GM19452 (cell line): ENCODE results near the gene SSR1.
A peak's percentile ranks its signal among the peaks of the same experiment; 100 is the strongest.
"Not testable (repeated sequence)": the region's sequence is repeated elsewhere in the genome, so short reads cannot be mapped to it uniquely, and the experiment has no call there.

Experiments used
- ATAC-seq: cut with Tn5 transposase; IDR thresholded peaks from one replicate; pipeline ENCODE4 v1.9.1; 2021; ENCODE audit not compliant: unreplicated experiment

The SSR1 gene

DNA sequence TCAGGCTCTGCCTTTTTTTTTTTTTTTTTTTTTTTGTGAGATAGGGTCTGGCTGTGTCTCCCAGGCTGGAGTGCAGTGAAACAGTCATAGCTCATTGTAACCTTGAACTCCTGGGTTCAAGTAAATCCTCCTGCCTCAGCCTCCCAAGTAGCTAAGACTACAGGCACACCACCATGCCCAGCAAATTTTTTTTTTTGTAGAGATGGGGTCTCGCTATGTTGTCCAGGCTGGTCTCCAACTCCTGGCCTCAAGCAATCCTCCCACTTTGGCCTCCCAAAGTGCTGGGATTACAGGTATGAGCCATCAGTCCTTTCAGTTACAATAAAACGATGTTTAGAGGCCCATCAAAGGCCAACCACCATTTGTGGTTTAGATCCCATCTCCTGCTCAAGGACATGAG is 6.4 kb upstream of the SSR1 start:
- not testable (repeated sequence) for ATAC-seq

DNA sequence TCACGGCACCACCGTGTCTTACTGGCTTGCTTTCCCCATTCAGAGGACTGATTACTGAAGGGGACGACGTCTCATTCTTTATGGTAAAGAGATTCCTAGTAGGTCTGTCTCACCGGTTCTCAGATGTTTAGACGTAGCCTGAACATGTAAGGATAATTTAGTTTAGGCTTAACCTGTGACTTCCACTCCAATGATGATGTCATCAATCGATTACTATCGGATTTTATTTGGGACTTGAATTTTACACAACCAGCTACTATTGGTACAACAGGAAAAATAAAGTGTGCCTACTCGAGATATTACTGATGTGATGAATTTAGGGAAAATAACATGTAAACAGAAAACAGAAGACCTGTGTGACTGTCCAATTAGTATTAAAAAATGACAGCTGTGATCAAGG is 4.5 kb upstream of the SSR1 start:
- no peak for ATAC-seq

DNA sequence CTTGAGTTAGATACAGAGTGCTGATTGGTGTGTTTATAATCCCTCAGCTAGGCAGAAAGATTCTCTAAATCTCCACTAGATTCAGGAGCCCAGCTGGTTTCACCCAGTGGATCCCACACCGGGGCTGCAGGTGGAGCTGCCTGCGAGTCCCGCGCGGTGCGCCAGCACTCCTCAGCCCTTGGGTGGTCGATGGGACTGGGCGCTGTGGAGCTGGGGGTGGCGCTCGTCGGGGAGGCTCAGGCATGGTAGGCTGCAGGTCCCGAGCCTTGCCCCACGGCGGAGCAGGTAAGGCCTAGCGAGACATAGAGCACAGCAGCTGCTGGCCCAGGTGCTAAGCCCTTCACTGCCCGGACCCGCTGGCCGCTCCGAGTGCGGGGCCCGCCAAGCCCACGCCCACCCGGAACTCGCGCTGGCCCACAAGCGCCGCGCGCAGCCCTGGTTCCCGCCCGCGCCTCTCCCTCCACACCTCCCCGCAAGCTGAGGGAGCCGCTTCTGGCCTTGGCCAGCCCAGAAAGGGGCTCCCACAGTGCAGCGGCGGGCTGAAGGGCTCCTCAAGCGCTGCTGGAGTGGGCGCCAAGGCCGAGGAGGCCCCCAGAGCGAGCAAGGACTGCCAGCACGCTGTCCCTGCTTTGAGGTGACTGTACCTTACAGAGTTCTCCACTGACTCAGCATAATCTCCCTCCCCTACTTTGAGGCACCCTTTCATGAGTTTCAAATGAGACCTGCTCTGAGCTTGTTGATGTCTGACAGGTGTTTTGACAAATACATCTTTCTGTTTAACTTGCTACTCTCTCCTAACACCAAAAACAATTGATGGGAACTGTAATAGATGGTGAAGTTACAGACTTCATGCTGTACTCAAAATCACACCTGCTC is 3.9 kb upstream of the SSR1 start:
- no peak for ATAC-seq

DNA sequence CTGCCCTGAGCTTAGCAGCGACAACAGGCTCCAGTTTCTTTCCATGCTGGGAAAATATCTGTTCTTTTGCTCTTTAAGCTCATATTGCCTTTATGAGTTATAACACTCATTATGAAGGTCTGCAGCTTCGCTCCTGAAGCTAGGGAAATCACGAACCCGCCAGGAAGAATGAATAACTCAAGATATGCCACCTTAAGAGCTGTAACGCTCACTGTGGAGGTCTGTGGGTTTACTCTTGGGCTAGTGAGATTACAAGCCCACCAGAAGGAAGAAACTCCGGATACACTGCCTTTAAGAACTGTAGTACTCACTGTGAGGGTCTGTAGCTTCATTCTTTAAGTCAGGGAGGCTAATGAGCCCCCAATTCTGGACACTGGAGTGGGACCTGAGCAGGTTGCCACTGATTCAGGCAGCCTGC is 3.0 kb upstream of the SSR1 start:
- ATAC-seq, result no peak

DNA sequence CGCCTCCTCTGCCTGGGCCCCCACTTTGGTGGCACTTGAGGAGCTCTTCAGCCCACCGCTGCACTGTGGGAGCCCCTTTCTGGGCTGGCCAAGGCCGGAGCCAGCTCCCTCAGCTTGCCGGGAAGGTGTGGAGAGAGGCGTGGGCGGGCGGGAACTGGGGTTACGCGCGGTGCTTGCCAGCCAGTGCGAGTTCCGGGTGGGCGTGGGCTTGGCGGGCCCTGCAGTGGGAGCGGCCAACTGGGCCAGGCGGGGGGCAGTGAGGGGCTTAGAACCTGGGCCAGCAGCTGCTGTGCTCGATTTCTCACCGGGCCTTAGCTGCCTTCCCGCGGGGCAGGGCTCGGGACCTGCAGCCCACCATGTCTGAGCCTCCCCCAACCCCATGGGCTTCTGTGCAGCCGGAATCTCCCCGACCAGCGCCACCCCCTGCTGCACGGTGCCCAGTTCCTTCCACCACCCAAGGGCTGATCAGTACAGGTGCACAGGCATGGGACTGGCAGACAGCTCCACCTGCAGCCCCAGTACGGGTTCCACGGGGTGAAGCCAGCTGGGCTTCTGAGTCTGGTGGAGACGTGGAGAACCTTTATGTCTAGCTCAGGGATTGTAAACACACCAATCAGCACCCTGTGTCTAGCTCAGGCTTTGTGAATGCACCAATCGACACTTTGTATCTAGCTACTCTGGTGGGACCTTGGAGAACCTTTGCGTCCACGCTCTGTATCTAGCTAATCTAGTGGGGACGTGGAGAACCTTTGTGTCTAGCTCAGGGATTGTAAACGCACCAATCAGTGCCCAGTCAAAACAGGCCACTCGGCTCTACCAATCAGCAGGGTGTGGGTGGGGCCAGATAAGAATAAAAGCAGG is 2.3 kb upstream of the SSR1 start:
- not testable (repeated sequence) for ATAC-seq

DNA sequence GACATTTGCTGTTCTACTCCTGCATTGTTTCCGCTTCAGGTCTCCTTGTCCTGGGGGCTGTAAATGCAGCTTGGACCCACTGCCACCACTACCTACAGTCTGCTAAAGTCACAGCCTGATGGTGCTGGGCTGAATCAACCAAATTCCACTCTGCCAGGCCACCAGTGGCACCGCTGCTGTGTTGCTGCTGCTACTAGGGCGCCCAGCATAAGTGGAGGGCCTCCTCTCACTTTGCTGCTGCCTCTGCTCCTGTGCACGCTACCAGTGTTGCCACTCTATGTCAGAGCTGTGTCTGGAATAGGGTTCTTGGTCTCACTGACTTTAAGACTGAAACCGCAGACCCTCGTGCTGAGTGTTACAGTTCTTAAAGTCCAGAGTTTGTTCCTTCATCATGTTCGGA is 1.4 kb upstream of the SSR1 start:
- no peak for ATAC-seq

DNA sequence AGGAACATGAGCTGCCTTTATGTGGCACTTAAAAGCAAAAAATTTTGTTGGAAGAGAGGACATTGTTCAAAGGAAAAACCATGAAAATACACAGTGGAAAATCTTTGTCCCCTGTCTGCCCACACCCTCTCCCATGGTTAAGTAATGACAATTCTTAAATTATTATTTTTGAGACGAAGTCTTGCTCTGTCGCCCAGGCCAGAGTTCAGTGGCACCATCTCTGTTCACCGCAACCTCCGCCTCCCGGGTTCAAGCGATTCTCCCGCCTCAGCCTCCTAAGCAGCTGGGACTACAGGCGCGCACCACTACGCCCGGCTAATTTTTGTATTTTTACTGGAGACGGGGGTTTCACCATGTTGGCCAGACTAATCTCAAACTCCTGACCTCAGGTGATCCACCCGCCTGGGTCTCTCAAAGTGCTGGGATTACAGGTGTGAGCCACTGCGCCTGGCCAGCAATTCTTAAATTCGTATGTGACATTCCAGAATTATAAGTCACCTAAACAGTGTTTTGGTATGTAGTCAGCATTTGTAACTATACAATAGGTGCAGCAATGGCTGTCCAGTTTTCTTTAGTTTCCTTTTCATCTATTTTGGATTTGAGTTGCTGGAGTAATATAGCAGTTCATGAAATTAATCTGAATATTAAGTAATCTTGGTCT is 636 bp upstream of the SSR1 start:
- peak; percentile 2 for ATAC-seq

DNA sequence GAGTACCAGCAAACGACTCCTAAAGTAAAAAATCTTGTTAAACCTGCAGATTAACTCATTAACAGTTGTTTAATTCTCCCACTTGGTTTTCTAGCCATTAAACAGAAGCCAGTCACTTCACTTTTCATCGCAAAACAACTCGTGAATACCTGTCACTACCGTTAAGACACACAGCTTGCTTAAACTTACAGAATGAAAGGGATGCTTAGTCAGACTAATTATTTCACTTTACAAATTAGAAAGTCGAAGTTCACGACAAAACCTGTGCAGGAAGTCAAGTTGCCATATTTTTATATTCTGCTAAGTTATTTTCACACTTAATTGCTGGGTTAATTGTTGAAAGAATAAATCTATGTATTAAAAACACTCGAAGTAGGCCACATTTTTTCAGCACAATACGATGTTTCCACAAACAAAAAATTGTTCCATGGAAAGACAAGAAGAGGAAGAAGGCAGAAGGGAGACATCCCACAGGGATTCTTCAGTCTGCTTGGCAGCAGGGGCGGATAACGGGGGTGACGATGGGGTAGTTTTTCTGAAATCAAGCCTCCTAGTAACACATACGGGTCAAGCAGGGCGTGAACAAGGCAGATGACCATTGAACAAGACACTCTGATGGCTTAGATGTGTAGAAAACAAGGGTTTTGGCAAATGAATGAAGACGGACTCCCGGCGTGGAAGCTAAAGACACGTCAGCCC is 933 bp downstream of the SSR1 start:
- peak; percentile 2 for ATAC-seq

DNA sequence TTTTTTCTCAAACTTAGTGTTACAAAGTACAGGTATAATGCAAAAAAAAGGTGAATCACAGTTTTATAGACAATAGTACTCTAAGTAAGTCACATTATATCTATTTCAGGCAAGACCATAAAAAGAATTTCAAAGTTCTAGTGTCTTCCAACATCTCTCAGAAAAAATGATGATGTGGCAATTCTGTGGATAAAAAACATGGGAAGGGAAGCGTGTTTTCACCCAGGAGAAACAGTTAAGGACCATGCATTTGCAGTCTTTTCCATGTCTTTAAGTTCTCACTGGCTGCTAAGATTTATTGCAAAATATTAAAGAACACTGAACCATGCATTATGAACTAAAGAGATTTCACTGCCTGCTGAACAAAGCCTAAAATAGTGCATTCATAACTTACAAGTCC is 1.8 kb downstream of the SSR1 start:
- no peak for ATAC-seq

DNA sequence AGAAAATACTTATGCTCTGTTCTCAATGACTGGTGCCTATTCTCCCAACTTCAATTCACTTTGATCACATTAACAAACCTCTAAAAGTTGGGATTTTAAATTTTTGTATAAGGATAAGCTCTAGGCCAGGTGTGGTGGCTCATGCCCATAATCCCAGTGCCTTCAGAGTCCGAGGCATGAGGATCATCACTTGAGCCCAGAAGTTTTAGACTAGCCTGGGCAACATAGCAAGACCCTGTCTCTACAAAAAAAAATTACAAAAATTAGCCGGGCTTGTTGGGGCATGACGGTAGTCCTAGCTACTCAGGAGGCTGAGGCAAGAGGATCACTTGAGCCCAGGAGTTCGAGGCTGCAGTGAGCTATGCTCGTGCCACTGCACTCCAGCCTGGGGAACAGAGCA is 3.9 kb downstream of the SSR1 start:
- ATAC-seq, result no peak

DNA sequence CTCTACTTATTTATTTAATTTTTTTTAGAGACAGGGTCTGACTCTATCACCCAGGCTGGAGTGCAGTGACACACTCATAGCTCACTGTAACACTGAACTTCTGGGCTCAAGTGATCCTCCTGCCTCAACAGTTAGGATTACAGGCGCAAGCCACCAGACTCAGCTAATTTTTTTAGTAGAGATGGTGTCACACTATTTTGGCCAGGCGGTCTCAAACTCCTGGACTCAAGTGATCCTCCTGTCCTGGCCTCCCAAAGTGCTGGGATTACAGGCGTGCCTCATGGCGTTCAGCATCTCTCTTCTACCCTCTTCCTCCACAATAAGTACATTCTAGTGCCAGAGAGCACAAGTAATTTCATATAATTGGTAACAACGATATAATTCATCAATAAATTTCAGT is 5.5 kb downstream of the SSR1 start:
- no peak for ATAC-seq

DNA sequence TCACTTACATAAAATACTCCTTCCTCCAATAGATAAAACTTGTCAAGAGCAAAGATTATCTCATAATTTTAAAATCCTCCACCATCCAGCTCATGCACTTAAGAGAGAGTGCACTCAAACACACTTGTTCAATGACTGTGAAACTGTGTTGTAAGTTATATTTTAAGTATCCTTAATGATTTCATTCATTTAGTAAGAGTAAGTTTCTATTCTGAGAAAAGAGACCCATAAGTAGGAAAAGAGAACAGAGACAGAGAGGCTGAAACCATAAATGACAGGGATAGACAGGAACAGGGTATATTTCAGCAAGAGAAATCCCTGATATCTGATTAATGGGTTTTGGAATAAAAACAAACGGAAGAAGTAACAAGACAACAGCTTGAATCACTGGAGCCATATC is 8.2 kb downstream of the SSR1 start:
- no peak for ATAC-seq

DNA sequence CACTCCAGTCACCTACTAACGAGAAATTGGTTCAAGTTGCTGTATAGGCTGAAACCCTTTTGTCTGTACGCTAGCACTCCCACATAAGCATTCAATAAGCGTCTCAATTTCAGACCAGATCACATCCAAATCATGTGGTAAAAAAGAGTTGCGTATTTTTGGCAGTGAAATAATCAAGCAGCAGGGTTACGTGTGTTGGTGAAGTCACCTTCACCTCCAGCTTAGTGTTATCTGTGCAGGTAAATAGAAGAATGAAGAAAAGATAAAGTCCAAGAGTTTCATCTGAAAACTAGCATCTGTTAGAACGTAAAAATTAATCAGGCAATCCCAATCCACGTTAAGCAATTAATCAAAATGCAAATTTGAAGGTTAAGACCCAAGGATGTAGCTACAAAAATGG is 11.3 kb downstream of the SSR1 start:
- no peak for ATAC-seq

DNA sequence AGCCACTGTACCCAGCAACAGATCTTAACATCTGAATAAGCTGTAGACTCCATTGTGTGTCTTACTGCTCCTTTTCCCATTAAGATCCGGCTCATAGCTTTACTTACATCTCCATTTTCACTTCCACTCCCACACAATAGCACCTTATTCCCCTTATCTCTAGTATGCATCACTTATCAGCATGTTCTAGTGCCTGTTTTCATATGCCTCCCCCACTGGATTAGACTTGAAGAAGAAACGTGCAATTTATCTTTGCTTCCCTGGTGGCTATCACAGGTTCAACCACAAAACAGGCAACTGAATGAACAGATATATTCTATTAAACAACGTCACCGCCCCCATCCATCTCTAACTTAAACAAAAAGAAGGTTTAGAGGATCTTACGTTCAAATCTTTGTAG is 12.1 kb downstream of the SSR1 start:
- ATAC-seq, result no peak

DNA sequence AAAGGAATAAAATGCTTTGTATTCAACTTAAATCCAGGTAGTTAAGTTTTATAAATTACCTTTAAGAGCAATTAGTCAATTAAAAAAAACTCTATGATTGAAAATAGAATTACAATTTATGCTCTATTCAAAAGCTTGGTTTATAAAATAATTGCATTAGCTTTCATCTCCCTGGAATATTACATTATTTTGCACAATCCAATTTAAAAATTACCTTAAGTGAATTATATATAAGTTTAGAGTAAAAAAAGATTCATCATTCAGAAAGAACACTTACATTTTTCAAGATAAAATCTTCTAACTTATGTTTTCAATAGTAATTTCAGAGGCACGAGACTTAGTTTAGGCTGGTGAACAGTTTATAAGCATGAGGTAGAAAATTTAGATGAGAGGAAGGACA is 14.9 kb downstream of the SSR1 start:
- no peak for ATAC-seq

DNA sequence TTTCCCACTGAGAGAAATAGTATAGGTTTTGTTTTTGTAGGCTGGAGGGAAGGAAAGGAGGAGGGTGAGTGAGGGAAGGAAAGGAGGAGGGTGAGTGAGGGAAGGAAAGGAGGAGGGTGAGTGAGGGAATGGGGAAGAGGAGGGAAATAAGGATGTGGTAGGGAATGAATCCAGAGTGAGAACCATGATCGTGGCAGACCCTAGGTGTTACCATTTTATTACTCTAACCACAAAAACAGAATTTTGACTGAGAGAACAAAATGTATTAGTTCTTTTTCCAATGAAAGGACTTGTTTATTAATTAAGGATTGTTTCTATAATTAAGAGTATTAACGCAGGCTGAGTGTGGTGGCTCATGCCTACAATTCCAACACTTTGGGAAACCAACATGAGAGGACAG is 16.4 kb downstream of the SSR1 start:
- no peak for ATAC-seq

DNA sequence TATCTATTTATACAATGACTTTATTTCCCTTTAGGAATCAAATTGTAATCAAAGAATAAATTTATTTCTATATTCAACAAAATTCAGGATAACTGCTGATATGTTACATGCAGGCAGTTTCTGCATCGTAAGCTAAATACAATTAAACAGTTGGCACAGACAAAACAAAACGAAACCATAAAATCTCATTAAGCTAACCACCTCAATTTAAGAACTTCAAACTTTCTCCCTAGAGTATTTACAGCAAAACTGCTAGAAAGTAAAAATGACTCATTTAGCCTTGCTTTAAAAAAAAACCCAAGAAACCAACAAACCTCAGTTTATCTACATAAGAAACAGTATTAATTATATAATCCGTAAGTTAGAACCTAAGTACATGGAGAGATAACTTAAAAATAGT is 17.1 kb downstream of the SSR1 start:
- ATAC-seq, result no peak

DNA sequence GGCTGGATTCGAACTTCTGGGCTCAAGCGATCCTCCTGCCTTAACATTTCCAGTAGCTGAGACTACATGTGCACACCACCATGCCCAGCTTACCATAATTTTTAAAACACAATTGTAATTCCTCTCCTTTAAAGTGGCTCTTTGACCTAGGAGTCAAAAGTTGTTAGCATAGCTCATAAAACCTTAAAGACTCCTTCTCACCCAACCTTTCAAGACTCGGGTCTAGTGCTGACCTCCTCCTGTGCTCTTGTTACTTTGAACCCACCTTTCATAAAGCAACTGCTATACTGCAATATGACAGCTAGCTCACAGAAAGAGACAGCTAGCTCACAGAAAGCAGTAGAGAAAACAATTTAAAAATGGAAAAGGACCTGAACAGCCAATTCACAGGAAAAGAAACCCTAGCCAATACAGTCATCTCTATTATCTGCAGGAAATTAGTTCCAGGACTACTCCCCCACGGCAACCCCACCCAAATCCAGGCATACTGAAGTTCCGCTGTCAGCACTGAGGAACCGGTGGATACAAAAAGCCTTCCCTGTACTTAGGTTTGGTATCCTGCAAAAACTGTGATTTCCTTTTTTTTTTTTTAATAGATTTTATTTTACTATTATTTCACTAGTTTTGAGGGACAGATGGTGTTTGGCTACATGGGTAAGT is 20.3 kb downstream of the SSR1 start:
- no peak for ATAC-seq

DNA sequence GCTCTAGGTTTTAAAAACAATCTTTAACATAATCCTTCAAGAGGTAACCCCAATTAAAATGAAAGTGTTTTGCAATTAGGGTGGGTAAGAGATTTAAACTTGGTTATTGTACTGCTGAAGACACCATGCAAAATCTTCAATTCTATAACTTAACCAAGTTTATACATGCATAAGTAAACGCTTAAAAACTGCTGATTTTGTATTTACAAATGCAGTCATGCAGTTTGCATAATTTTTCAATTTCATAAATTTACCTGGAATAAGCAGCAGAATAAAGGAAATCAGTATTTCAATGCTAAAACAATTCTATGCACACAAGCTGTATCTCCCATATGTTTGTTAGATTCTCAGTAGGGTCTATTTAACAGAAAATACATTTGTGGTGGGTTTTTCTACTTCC is 22.9 kb downstream of the SSR1 start:
- ATAC-seq, result no peak

DNA sequence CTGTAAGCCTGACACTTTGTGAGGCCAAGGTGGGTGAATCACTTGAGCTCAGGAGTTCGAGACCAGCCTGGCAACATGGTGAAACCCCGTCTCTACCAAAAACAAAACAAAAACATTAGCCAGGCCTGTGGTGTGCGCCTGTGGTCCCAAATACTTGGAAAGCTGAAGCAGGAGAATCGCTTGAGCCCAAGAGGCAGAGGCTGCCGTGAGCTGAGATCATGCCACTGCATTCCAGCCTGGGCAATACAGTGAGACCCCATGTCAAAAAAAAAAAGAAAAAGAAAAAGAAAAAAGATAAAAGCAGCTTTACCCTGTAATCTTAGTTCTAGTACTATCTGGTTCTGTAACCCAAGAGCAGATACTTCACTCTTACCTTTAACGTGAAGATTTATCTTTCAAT is 27.6 kb downstream of the SSR1 start:
- no peak for ATAC-seq

DNA sequence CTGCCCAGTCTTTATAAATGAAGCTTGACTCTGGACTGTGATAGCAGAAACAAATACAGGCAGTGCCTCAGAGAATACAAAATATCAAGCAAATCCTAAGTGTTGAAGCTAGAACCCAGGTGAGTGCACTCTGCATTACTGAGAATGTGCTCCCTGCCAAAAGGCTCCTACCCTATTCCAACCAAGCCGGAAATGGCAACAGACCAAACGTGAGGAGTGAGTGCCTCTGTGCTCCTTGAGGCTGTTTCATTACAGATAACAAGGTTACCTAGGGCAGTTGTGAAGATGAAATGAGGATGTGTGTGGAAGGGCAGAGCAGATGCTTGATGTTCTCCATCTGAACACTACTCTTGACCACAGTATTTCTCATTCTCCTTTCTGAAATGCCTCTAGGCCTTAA is 29.3 kb downstream of the SSR1 start:
- ATAC-seq, result no peak
